ENCODE data around the gene CYB5D1.

Gene CYB5D1

DNA sequence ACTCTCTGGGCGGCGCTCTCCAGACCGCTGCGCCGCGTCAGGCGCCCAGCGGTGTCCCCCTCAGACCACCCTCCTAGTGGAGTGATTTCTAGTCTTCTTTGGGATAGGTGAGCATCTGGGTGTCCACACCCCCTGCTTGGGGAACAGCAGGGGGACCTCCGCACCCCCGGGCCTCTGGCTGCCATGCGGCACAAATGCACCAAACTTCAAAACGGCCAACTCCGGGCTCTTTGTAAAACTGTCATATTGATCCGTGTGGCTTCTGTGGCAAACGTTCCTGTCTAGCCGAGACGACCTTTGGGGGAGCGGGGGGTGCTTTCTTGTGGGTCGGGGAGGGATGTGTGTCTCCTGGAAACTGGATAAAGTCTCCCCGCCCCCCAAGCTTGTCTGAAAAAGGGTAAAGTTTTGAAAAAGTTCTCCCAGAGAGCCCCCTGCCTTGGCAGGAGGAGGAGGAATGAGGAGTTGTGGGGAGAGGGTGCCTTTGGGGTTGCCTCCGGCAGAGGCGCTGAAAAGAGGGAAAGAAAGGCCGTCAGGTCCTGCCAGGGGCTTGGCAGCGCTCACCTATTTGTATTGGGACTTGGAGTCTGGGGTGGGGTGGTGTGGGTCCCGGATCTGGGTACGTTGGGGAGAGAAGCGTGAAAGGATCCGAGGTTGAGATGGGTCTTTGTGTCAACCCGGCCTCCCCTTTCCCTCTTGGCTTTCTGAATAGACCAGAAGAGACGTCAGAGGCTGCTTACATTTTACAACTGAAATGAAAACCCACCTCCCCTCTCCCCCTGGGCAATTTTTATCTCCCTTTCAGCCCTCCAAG, 28.6 kb downstream of the CYB5D1 start:
- CTCF ChIA-PET = interaction anchor here (1.0 to 1.5 kb wide), 4 partner anchors 10 to 103 kb away, joined by 3 to 5 read pairs (median 3); no protein-coding TSS in a partner anchor

GRCh38 chr17:7887038-7887481, 29.3 kb downstream of the CYB5D1 start:
- no peak overlapping the region for H3K4me3 Mint-ChIP-seq
- no peaks in the 10 kb centered on the region for H3K9me3 Mint-ChIP-seq
- DNase-seq = no peak
- CTCF ChIA-PET = no interaction called here
- H3K4me1 Mint-ChIP-seq = peaks cover 15% of the 10 kb centered on the region
- H3K27me3 Mint-ChIP-seq = no peaks in the 10 kb centered on the region
- peaks cover 29% of the 10 kb centered on the region for H3K36me3 Mint-ChIP-seq
- H3K27ac Mint-ChIP-seq = no peak overlapping the region

More for the DNA sequence above, 28.6 kb downstream of the CYB5D1 start:
- H3K4me3 Mint-ChIP-seq = no peak overlapping the region
- no peaks in the 10 kb centered on the region for H3K27me3 Mint-ChIP-seq
- no peak overlapping the region for H3K27ac Mint-ChIP-seq
- peaks cover 15% of the 10 kb centered on the region for H3K4me1 Mint-ChIP-seq
- DNase-seq = peak; percentile 73
- peaks cover 26% of the 10 kb centered on the region for H3K36me3 Mint-ChIP-seq
- no peaks in the 10 kb centered on the region for H3K9me3 Mint-ChIP-seq

DNA sequence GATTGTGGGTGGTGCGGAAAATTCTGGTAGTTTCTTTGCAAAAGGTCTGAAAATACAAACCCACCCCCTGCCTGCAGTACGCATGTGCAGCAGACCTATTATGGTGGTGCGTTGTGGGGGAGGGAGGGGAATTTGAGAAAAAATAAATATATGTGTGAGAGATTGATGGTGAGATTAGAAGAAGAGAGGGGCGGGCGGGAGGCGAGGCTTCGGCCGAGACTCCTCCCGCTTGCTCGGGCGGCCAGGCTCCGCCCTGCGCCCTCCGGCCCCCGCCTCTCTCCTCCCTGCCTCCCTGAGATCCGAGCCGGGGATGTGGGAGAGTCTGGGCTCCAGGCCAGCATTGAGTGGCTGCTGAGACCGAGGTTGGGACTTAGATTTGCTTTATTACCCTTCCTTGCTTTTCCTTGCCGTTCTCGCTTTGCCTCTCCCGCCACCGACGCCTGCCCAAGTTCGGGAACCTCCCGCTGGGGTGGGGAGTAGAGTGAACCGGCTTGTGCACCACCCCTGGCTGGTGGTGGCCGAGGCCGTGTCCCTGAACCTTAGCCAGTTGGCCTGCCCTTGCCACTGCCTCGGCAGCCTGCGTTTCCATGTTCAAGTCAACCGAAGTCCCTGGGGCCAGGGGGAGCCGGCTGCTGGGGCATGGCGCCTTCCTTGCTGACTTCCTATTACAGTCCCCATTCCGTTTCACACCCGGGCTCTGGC, 29.8 kb downstream of the CYB5D1 start:
- Mint-ChIP-seq H3K9me3 (no peaks in the 10 kb centered on the region), H3K4me1 (peaks cover 15% of the 10 kb centered on the region), H3K27ac (no peak overlapping the region), H3K4me3 (no peak overlapping the region), H3K36me3 (peaks cover 30% of the 10 kb centered on the region), H3K27me3 (no peaks in the 10 kb centered on the region)
- DNase-seq = peak; percentile 93
- CTCF ChIA-PET = no interaction called here

DNA sequence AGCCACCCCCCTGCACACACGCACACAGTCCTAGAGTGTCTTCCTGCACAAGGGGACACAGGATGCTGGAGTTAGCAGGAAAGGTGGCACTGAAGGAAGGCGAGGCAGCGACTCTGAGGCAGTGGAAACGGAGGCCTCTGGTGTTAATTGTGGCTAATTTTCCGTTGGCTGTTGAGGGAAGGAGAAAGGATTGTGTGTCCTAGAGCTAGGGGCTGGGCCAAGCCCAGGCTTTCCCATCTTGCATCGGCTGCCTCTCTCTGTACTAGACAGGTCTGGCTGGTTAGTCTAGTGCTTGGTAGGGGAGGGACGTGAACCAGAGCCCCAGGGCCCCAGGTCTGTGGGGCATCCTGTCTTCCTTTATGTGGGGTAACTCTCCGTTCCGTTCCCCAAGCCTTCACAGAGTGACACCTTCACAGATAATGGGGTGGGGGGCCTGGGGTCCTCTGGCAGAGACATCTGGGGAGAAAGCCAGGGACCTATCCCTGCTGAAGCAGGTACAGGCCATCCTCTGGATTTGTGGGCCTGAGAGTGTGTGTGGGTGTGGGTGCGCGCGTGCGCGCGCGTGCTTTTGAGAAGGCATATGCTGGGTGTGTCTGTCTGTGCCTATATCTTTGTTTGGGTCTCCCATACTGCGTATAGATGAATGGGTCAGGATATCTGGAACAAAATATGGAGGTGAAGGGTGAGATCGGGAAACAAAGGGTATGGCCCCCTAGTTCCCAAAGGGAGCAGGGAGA, 30.5 kb downstream of the CYB5D1 start, which contains the start of gene CHD3:
CHD3 (plus strand) TSS at position 606 of the 737 bp plus-strand sequence. CDS start 212 bp downstream, outside the sequence.
- DNase-seq = peak; percentile 56
- Mint-ChIP-seq H3K27ac (peak within 1 kb of the TSS; percentile 37), H3K36me3 (peaks cover 30% of the 10 kb centered on the region), H3K4me1 (peaks cover 15% of the 10 kb centered on the region), H3K4me3 (no peak within 1 kb of the TSS), H3K9me3 (no peaks in the 10 kb centered on the region), H3K27me3 (no peaks in the 10 kb centered on the region)
- CTCF ChIA-PET = interaction anchor here (1.0 to 1.2 kb wide), 2 partner anchors 27 to 96 kb away, joined by 3 to 4 read pairs; no protein-coding TSS in a partner anchor

DNA sequence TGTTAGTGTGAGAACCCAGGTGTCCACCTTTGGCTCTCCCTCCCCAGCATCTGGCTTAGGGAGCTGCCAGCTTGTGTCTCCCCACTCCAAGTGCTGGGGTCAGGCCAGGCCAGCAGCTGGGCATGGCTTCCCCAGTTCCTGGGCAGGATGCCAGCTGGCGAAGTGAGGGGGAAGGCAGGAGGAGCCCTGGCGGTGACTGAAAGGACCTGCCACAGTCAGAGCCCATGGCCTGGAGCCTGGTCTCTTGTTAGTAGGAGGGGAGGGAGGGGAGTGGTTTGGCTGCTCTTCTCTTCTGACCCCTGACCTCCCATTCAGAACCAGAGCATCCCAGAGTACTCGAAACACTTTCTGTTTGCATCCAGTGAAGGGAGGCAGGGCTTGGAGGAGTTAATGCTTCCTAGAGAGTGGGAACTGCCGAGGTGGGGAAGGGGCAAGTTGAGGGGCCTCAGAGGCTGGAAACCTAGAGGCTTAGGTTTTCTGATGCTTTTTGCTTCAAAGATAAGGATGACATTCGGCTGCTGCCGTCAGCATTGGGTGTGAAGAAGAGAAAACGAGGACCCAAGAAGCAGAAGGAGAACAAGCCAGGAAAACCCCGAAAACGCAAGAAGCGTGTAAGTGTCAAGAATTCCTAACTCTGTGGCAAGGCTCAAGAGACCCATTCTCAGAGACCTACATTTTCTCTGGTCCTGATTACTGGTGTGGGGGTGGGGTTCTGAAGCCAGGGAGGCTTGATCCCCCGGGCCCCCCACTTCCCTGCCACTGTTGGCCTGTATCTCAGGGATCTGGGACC, 31.6 kb downstream of the CYB5D1 start:
- H3K9me3 Mint-ChIP-seq = no peaks in the 10 kb centered on the region
- DNase-seq = peak; percentile 45
- H3K27ac Mint-ChIP-seq = peak overlapping the region; percentile 37
- no peak overlapping the region for H3K4me3 Mint-ChIP-seq
- CTCF ChIA-PET = interaction anchor here (1.0 to 1.3 kb wide), 3 partner anchors 28 to 104 kb away, joined by 3 to 4 read pairs (median 3); no protein-coding TSS in a partner anchor
- peaks cover 14% of the 10 kb centered on the region for H3K4me1 Mint-ChIP-seq
- H3K36me3 Mint-ChIP-seq = peaks cover 39% of the 10 kb centered on the region
- H3K27me3 Mint-ChIP-seq = no peaks in the 10 kb centered on the region

DNA sequence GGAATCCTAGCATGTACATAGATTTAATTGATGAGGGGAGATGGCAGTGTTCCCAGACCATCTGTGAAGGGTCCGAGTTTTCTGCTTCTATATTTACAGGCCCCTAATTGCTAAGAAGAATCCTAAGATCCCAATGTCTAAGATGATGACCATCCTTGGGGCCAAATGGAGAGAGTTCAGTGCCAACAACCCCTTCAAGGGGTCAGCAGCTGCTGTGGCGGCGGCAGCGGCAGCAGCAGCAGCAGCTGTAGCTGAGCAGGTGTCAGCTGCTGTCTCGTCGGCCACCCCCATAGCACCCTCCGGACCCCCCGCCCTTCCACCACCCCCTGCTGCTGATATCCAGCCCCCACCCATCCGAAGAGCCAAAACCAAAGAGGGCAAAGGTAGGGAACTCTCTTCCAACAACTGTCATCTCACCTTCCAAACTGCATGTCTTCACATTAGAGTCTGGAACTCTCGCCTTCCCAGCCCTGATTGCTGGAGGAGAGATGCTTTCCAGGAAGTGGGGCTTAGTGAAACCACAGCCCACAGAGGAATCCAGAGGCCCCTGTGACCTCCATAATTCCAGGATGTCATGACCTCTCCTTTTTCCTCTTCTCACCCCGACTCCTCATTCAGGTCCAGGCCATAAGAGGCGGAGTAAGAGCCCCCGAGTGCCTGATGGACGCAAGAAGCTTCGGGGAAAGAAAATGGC, 35.5 kb downstream of the CYB5D1 start:
- H3K36me3 Mint-ChIP-seq = peaks cover 65% of the 10 kb centered on the region
- CTCF ChIA-PET = no interaction called here
- peaks cover 11% of the 10 kb centered on the region for H3K4me1 Mint-ChIP-seq
- H3K4me3 Mint-ChIP-seq = no peak overlapping the region
- H3K27ac Mint-ChIP-seq = peak overlapping the region; percentile 59
- H3K27me3 Mint-ChIP-seq = no peaks in the 10 kb centered on the region
- no peaks in the 10 kb centered on the region for H3K9me3 Mint-ChIP-seq
- no peak for DNase-seq

DNA sequence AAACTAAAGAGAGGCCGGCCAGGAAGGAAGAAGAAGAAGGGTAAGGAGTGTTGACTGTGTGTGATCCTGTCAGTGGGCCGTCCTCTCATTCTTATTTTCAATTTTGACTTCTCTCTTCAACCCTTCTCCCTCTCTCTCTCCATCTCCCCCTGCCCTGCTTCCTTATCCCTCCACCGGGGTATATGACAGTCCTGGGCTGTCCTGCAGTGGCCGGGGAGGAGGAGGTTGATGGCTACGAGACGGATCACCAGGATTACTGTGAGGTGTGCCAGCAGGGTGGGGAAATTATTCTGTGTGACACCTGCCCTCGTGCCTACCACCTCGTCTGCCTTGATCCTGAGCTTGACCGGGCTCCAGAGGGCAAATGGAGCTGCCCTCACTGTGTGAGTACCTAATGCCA, 36.4 kb downstream of the CYB5D1 start:
- Mint-ChIP-seq H3K9me3 (no peaks in the 10 kb centered on the region), H3K27me3 (no peaks in the 10 kb centered on the region), H3K36me3 (peaks cover 72% of the 10 kb centered on the region), H3K27ac (peak overlapping the region; percentile 59), H3K4me3 (no peak overlapping the region), H3K4me1 (peaks cover 11% of the 10 kb centered on the region)
- CTCF ChIA-PET = interaction anchor here (1.0 kb wide), 1 partner anchor 180 kb away, joined by 3 read pairs; no protein-coding TSS in a partner anchor
- no peak for DNase-seq

DNA sequence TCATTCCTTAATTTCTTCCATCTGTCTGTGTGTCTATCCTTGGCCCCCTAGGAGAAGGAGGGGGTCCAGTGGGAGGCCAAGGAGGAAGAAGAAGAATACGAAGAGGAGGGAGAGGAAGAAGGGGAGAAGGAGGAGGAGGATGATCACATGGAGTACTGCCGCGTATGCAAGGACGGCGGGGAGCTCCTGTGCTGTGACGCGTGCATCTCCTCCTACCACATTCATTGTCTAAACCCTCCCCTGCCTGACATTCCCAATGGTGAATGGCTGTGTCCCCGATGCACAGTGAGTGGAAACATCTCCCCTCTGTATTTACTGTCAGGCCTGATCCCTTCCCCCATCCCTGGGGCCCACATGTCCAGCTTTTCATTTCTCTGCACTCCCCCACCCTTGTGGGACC, 37.1 kb downstream of the CYB5D1 start:
- CTCF ChIA-PET = interaction anchor here (1.0 to 1.3 kb wide), 2 partner anchors 147 to 179 kb away, joined by 3 read pairs; no protein-coding TSS in a partner anchor
- Mint-ChIP-seq H3K36me3 (peaks cover 72% of the 10 kb centered on the region), H3K4me1 (peaks cover 11% of the 10 kb centered on the region), H3K4me3 (no peak overlapping the region), H3K27ac (no peak overlapping the region), H3K27me3 (no peaks in the 10 kb centered on the region), H3K9me3 (no peaks in the 10 kb centered on the region)
- DNase-seq = no peak

GRCh38 chr17:7897090-7897489, 39.3 kb downstream of the CYB5D1 start:
- peak overlapping the region; percentile 47 for H3K27ac Mint-ChIP-seq
- H3K36me3 Mint-ChIP-seq = peaks cover 73% of the 10 kb centered on the region
- peaks cover 4% of the 10 kb centered on the region for H3K4me1 Mint-ChIP-seq
- DNase-seq = no peak
- no peaks in the 10 kb centered on the region for H3K27me3 Mint-ChIP-seq
- no peak overlapping the region for H3K4me3 Mint-ChIP-seq
- no peaks in the 10 kb centered on the region for H3K9me3 Mint-ChIP-seq
- CTCF ChIA-PET = interaction anchor here (0.6 to 4.9 kb wide), 4 partner anchors 14 to 100 kb away, joined by 3 to 38 read pairs (median 4); no protein-coding TSS in a partner anchor

DNA sequence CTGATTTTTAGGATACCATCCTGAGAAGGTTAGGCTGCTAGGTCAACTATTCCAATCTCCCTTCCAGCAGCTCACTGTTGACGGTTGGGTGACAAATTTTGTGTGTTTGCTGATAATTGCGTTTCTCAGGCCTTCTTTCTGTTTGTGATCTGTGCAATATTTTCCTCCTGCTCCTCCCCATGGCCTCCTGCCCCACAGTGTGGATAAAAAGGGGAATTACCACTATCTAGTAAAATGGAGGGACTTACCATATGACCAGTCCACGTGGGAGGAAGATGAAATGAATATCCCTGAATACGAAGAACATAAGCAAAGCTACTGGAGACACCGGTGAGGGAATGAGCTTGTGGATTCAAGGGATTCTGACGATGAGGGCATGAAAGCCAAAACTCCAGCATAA, 40.0 kb downstream of the CYB5D1 start:
- H3K27ac Mint-ChIP-seq = no peak overlapping the region
- no peaks in the 10 kb centered on the region for H3K9me3 Mint-ChIP-seq
- H3K27me3 Mint-ChIP-seq = no peaks in the 10 kb centered on the region
- H3K36me3 Mint-ChIP-seq = peaks cover 77% of the 10 kb centered on the region
- CTCF ChIA-PET = interaction anchor here (0.6 to 4.9 kb wide), 7 partner anchors 15 to 144 kb away, joined by 3 to 38 read pairs (median 3); no protein-coding TSS in a partner anchor
- H3K4me3 Mint-ChIP-seq = no peak overlapping the region
- no peak for DNase-seq
- H3K4me1 Mint-ChIP-seq = peaks cover 4% of the 10 kb centered on the region

DNA sequence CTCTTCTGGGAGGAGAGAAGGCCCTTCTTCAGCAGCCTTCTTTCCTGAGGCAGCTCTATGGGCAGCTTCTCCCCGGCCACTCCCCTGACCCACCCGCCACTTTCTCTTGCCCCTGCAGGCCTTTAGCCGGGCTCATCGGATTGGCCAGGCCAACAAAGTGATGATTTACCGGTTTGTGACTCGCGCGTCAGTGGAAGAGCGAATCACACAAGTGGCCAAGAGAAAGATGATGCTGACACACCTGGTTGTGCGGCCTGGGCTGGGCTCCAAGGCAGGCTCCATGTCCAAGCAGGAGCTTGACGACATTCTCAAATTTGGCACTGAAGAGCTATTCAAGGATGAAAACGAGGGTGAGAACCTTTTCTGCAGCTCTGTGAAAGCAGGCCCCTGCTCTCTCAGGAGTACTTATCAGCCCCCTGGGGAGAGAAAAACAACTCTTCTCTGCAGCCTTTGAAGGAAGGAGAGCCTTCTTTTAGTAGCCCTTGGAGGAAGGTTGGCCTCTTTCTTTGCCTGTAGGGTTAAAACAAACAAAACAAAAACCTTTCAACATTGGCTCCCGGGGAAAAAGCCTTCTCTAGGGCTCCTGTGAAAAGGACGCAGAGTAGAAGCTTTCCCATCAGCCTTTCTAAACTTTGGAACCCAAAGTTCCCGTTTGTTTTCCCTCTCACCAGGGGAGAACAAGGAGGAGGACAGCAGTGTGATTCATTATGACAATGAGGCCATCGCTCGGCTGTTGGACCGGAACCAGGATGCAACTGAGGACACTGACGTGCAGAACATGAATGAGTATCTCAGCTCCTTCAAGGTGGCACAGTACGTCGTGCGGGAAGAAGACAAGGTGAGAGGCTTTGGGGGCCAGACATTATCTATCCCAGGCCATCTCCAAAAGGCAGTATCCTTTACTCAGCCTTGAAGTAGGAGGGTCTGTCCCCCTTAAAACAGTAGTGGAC, 45.6 kb downstream of the CYB5D1 start:
- CTCF ChIA-PET = interaction anchor here (1.0 to 2.5 kb wide), 2 partner anchors 41 to 44 kb away, joined by 3 to 11 read pairs; no protein-coding TSS in a partner anchor
- Mint-ChIP-seq H3K27me3 (no peaks in the 10 kb centered on the region), H3K36me3 (peaks cover 82% of the 10 kb centered on the region), H3K27ac (no peak overlapping the region), H3K9me3 (no peaks in the 10 kb centered on the region), H3K4me3 (no peak overlapping the region), H3K4me1 (no peaks in the 10 kb centered on the region)
- no peak for DNase-seq

DNA sequence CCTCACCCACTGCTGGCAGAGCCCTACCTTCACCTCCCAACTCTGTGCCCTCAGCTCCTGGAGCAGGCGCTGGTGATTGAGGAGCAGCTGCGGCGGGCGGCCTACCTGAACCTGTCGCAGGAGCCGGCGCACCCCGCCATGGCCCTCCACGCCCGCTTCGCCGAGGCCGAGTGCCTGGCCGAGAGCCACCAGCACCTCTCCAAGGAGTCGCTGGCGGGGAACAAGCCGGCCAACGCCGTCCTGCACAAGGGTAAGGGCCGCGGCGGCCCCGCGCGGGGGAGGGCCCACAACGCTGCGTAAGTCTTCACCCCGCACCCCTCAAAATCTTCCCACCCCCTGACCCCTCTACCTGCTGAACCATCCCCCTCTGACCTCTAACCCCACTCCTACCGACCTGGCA, 51.3 kb downstream of the CYB5D1 start:
- CTCF ChIA-PET = no interaction called here
- H3K27ac Mint-ChIP-seq = no peak overlapping the region
- H3K36me3 Mint-ChIP-seq = peaks cover 70% of the 10 kb centered on the region
- H3K4me1 Mint-ChIP-seq = peaks cover 17% of the 10 kb centered on the region
- H3K4me3 Mint-ChIP-seq = no peak overlapping the region
- no peak for DNase-seq
- H3K9me3 Mint-ChIP-seq = no peaks in the 10 kb centered on the region
- no peaks in the 10 kb centered on the region for H3K27me3 Mint-ChIP-seq
